Measurements from ENCODE around the gene PSMB7.

PSMB7 gene

DNA sequence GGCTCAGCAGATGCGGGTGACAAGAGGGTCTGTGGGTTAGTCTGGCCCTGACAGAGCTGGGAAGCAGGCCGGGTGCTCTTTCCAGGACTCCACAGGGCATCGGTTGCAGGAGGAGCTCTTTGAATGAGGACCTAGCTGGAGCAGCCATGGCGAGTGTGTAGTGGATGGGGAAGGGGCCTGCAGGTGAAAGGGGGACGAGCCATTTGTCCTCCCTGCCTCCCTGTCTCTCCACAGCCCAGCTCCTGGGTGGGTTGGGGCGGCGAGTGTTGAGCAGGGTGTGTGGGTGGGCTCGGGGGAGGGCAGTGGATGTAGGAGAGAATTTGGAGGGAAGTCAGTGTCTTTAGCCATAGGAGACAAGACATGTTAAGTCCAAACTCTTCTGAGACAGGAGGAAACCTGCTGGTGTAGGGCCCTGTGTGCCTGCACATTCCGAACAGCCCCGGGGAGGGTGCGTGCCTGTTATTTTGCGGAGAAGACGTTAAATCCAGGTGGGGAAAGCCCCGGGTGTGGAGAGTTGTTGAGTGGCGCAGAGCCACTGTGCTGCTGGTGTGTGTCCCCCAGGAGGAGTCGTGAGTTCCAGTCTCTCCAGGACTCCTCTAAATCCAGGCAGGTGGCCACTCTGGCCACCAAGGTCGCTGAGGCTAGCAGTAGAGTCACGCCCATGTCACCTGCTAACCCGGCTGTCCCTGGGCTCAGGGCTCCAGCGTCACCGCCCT, 73.6 kb downstream of the PSMB7 start:
- no peak for TF ChIP-seq POLR2A (IDR thresholded peaks at IDR 0.05; ENCODE audit: extremely low read depth, insufficient read length)
- TF ChIP-seq MYC (IDR thresholded peaks at IDR 0.05; ENCODE audit: low read depth, low read length) = no peak
- TF ChIP-seq, protein P1, sequence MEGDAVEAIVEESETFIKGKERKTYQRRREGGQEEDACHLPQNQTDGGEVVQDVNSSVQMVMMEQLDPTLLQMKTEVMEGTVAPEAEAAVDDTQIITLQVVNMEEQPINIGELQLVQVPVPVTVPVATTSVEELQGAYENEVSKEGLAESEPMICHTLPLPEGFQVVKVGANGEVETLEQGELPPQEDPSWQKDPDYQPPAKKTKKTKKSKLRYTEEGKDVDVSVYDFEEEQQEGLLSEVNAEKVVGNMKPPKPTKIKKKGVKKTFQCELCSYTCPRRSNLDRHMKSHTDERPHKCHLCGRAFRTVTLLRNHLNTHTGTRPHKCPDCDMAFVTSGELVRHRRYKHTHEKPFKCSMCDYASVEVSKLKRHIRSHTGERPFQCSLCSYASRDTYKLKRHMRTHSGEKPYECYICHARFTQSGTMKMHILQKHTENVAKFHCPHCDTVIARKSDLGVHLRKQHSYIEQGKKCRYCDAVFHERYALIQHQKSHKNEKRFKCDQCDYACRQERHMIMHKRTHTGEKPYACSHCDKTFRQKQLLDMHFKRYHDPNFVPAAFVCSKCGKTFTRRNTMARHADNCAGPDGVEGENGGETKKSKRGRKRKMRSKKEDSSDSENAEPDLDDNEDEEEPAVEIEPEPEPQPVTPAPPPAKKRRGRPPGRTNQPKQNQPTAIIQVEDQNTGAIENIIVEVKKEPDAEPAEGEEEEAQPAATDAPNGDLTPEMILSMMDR (IDR thresholded peaks at IDR 0.05; ENCODE audit: low read depth, low read length) = no peak
- TF ChIP-seq, protein P2, sequence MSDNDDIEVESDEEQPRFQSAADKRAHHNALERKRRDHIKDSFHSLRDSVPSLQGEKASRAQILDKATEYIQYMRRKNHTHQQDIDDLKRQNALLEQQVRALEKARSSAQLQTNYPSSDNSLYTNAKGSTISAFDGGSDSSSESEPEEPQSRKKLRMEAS (IDR thresholded peaks at IDR 0.05; ENCODE audit: low read depth, low read length) = no peak
- H3K4me3 ChIP-seq (ENCODE audit: low read depth, low read length) = no peak overlapping the region
- no peak for DNase-seq (ENCODE audit: low read depth)

DNA sequence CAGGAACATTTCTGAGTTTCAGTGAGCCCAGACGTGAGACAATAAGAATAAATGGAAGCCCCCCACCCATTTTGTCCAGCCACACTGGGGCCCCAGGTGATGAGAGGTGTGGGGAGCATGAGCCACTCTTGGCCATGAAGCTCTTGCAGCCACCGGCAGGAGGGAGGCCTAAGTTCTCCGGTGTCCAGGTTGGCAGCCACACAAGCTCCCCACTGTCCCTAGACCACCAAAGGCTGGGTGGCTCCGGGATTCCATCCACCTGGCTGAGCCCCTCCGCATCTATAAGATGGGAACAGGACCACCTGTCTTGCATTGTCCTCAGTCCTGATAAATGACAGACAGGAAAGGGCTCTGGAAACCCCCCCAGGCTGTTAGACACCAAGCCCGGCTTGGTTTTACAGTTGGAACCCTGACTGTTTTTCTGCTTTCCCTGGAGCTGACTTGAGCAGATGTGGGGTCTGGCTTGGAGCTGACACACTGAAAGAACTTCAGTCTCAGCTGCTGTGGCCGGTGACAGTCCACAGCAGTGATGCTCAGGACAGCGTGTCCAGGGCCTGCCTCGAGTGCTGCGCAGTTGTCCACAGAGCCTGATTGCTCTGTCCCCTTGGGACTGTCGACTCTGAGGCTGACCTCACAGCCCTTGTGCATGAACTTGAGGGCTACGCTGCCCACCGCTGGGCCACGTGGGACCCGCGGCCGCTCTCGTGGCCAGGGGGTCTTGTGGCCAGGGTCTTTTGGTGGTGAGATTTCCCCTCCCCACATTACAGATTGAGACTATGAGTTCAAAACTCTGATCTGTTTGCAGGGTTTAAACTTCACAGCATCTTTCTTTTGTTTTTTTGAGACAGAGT, 74.8 kb downstream of the PSMB7 start:
- no peak for DNase-seq (ENCODE audit: low read depth)
- H3K4me3 ChIP-seq (ENCODE audit: low read depth, low read length) = no peak overlapping the region
- TF ChIP-seq, protein P2 (IDR thresholded peaks at IDR 0.05; ENCODE audit: low read depth, low read length) = no peak
- TF ChIP-seq, protein P1 (IDR thresholded peaks at IDR 0.05; ENCODE audit: low read depth, low read length) = no peak
- TF ChIP-seq MYC (IDR thresholded peaks at IDR 0.05; ENCODE audit: low read depth, low read length) = no peak
- no peak for TF ChIP-seq POLR2A (IDR thresholded peaks at IDR 0.05; ENCODE audit: extremely low read depth, insufficient read length)

DNA sequence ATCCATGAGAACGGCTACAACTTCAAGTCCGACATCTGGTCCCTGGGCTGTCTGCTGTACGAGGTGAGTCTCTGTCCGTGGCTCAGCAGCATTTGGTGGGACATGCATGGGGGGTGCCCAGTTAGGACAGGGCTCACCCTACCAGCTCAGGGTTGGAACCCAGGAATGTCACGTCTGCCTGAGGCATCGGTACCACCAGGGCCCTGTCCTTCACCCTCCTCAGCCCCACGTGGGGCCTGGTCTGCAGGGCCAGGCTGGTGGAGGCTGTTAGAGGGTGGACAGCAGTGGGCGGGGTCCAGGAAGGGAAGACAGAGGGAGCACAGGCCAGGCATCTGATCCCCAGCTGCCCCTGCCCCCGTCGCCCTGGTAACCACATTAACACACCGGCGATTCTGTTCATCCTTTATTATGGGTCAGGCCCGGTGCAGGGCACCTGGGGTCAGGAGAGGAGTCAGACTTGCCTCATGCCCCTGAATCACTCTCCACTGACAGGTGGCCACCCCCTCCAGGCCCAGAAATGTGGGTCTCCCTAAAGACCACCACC, 75.6 kb downstream of the PSMB7 start:
- no peak overlapping the region for H3K4me3 ChIP-seq (ENCODE audit: low read depth, low read length)
- no peak for DNase-seq (ENCODE audit: low read depth)
- TF ChIP-seq, protein P1 (IDR thresholded peaks at IDR 0.05; ENCODE audit: low read depth, low read length) = no peak
- TF ChIP-seq, protein P2 (IDR thresholded peaks at IDR 0.05; ENCODE audit: low read depth, low read length) = no peak
- TF ChIP-seq MYC (IDR thresholded peaks at IDR 0.05; ENCODE audit: low read depth, low read length) = no peak
- TF ChIP-seq POLR2A (IDR thresholded peaks at IDR 0.05; ENCODE audit: extremely low read depth, insufficient read length) = no peak

DNA sequence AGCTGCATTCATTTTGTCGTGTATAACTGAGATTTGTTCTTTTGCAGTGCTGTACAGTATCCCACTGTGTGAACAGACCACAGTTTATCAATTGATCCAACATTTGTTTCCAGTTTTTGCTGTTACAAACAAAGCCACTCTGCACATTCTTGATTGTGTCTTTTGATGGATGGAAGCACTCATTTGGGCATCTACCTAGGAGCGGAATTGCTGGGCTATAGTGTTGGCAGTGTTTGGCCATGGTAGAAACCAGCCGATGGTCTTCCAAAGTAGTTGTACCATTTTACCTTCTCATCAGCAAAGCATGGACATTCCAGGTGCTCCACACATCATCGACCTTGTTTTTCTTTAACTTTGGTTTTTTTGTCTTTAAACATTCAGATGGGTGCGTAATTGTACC, 77.7 kb downstream of the PSMB7 start:
- DNase-seq (ENCODE audit: low read depth) = no peak
- no peak overlapping the region for H3K4me3 ChIP-seq (ENCODE audit: low read depth, low read length)
- TF ChIP-seq MYC (IDR thresholded peaks at IDR 0.05; ENCODE audit: low read depth, low read length) (no peak), POLR2A (IDR thresholded peaks at IDR 0.05; ENCODE audit: extremely low read depth, insufficient read length) (no peak)
- TF ChIP-seq, protein P1 (IDR thresholded peaks at IDR 0.05; ENCODE audit: low read depth, low read length) = no peak
- TF ChIP-seq, protein P2 (IDR thresholded peaks at IDR 0.05; ENCODE audit: low read depth, low read length) = no peak

DNA sequence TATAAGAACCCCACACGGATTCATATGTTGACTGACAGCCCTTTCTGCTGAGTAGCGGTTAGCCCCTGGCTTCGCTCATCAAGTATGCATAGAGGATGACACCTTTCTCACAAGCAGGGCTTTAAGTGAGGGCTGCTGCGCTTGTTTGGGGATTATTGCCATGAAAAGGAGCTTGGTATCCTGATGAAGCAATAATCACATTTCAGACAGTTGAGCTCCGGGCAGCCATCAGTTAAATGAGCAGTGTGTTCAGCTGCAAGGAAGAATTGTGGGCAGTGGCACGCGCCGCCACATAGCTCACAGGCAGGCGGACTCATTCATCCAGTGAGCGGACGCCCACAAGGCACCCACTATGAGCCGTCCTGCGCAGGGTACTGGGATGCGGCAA, 79.9 kb downstream of the PSMB7 start:
- H3K4me3 ChIP-seq (ENCODE audit: low read depth, low read length) = no peak overlapping the region
- no peak for DNase-seq (ENCODE audit: low read depth)
- no peak for TF ChIP-seq POLR2A (IDR thresholded peaks at IDR 0.05; ENCODE audit: extremely low read depth, insufficient read length)
- no peak for TF ChIP-seq MYC (IDR thresholded peaks at IDR 0.05; ENCODE audit: low read depth, low read length)
- TF ChIP-seq, protein P1 (IDR thresholded peaks at IDR 0.05; ENCODE audit: low read depth, low read length) = no peak
- TF ChIP-seq, protein P2 (IDR thresholded peaks at IDR 0.05; ENCODE audit: low read depth, low read length) = no peak

All from NB4 (cell line).